GM18507 (cell line): ENCODE results near the gene FHIT.

ENCODE experiments used
- DNase-seq: peaks from one replicate; pipeline ENCODE4 v3.0.0; 2011; ENCODE audit warnings: low read depth; ENCODE audit not compliant: insufficient read length; ENCODE audit errors: extremely low spot score
- FAIRE-seq: peaks from 2 replicates; lab custom pipeline; 2011; peaks lifted over from hg19 to GRCh38; lab: Jason Lieb, UNC

Gene FHIT

DNA sequence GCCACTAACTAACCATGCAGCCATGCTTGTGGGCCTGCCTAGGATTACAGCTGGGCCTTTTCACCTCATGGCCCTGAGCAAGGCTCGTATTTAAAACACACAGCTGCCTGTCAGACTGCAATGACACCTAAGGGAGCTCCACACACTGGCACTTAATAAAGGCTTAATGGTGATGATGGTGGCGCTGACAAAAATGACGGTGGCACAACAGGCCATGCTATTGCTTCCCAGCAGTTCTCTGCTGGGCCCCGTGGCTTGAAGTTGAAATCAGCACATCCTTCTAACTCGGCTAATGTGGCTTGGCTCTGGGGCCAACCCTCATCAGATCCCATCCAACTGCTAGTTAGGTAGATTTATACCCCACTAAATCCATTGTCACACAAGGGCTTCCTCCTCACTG lies 112.9 kb downstream of the FHIT start:
- DNase-seq (no peak), FAIRE-seq (no peak)

DNA sequence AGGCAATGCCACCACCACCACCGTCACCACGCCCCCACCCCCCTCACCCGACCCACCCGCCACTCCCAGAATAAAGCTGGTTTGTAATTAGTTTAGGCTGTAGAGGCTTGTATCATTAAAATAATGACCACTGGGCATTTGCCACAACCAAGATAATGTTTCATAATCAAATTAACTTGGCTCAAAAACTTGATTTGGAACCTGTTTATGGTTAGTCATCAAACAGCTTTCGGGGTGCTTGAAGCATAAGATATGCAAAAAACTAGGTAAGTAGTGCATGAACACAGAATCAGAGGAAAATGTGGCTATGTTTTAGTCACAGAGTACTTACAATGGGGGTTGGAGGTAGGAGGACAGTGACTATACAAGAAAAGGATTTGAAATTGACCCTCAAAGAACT lies 115.1 kb downstream of the FHIT start:
- DNase-seq (no peak), FAIRE-seq (no peak)

DNA sequence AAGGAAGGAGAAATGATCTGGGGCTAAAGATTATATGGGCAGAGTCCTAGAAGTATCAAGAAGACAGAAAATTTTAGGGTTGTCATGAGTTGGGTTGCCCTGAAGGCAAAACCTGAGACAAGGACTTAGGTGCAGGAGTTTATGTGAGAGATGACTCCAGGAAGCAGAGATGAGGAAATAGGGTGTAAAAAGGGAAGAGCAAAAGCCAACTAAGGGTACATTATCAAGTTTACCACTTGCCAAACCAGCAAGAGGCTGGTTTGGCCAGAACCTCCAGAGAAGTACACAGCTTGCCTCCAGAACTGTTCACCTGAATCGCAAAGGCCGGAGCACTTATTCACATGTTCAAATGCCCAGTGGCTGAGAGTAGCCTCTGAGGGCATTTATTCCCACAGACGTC lies 116.7 kb downstream of the FHIT start:
- FAIRE-seq = no peak
- no peak for DNase-seq

DNA sequence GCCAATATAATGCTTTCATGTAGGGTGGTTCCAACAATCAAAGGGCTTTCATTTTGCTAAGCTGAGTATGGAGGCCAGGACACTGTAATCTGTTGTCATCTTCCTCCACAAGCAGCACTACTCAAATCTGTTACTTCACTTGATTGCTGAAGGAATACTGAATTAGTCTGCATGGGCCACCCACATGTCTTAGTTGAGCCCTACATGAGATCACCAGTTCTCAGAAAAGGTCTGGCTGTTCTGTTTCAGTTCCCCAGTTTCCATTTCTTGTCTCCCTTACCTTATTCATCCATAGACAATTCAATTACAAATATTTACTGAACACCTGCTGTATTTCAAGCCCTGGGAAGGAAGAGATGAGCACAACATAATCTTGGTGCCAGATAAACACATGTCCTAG lies 119.2 kb downstream of the FHIT start:
- peak; percentile 24 for FAIRE-seq

DNA sequence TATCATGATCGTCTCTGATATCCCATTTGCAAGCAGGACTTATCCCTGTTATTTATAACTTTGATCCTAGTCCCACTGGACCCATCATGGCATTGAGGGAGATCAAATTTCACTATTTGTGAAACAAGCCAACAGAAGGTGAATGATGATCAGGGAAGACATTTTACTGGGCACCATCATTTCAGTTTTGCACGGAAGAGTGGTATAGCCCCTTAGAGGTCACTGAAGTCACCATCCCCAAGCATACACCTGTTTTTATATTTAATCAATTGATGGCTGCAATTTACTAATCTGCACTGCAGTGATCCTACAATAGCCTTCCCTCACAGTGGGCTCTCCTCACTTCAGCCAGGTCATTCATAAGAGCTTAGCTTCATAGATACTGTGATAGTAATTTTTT lies 132.4 kb downstream of the FHIT start:
- DNase-seq (no peak), FAIRE-seq (no peak)

More for the DNA sequence above, 119.2 kb downstream of the FHIT start:
- DNase-seq = no peak

DNA sequence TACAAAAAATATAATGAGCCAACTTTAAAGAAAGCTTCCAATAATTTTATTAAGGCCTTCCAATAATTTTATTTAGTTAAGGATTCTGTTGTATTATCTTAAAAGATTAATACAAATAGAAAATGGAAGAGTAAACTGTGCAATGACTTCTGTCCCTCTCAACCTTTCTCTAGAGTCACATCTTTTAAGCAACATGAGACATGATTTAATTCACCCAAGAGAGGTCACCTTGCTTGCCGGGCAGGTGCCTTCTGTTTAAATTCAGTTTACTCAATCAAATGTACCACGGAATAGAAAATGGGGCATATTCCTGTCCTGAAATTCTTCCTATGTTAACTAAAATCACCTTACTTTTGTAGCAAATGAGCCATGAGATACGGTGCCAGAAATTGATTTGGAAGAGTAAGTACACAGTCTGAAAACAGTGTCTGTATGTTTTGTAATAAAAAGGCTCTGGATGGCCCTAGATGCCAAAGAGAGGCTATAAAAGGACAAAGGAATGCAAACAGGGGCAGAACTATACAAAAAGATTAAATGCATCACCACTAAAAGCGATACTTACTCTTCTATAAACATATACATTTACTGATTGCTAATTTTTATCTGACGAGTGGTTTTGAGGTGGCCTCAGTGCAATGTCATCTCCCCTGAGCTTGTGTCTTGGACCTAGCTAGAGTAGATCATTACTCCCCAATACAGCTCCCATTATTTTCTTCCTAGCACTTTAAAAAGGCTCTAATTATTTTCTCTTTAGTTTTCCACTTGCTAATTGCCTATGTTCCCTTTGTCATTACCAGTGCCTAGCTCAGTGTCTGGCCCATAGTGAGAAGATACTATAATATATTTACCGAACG lies 134.0 kb downstream of the FHIT start:
- DNase-seq (no peak), FAIRE-seq (no peak)

DNA sequence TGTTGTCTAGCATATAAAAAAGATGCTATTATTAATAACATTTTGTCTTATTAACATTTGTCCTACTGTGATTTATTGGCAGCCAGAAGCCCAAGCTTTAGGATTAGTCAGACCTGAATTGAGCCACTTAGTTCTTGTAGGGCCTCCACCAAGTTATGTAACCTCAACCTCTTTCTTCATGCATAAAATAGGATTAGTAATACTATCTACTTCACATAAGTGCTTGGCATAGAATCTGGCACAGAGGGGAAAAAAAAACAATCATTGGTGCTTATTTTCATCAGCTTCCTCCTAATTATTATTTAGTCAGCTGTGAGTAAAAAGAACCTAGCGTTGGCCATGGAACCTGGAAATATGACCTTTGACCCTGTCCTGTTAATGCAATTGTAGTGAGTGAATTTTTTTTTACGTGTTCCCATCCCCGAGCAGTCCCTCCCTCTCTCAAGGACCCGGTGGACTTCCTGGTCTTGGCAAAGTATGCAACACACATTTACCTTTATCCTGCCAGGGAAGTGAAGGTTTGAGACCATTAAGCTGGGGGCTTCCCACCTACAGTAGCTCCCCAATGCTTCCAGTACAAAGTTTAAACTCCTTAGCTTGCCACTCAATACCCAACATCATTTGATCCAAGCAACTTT lies 136.8 kb downstream of the FHIT start:
- no peak for FAIRE-seq
- no peak for DNase-seq

DNA sequence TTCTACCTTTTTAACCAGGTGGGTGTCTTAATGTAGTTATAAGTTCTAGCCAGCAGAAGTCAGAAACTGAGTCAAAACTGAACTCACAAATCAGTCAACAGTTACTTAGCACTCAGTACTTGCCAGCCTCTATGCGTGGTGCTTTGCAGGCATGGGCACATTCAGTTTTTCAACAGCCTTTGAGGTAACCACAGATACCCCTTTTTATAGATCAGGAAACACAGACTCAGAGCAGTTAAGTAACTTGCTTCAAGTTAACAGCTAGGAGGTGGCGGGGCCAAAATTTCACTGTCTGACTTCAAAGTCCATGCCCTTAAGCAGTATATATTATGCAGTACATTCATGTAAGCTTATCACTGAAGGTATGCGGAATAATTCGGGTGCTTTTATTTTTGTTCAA lies 139.4 kb downstream of the FHIT start:
- DNase-seq (no peak), FAIRE-seq (peak; percentile 65)

DNA sequence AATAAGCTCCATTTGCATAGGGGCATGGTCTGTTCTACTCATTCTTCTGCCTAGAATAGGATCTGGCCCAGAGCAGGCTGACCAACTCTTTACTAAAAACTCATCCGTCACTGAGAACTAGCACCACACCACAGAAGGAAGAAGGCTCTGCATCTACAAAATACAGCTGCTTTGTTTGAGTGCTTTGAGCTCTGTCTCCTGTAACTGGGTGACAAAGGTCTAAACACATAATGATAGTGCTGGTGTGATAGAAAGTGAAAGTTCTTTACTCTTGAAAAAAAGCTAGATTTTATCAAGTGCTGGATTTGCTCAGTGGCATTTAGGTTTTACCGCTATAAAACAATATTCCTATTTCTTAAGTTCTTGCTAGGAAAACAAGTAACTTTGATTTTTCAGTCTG lies 140.7 kb downstream of the FHIT start:
- DNase-seq = no peak
- peak; percentile 67 for FAIRE-seq

DNA sequence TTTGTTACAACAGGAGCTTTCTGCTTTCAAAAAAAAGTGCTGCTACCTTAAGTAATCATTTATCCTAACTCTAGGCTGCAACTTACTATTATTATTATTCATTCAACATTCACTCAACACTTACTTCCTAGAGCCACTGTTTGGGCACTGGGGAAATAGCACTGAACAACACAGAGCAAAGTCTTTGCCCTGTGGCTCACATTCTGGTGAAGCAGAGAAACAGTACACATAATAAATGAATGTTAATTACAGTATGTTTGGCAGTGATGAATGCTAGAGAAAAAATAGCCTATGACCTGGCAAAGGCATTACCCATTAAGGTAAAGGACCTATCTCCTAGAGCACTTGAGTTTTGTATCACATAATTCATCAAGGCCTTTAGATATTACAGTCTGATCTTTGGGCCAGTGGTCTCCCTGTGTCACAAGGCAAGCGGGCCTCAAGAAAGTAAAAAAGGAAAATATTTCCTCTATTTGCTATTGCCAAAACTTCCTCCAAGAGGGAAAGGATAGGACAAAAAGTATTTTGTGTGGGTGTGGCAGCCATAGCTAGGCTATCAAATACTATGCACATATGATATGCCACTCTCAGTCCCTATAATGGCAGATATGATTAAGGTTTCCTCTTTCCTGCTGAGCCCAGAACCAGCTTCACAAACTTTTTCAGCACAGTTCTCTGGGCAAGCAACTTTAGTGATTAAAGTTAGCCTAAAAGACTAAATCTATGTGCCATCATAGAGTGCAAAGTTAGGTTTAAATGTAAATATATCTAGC lies 142.8 kb downstream of the FHIT start:
- FAIRE-seq (no peak), DNase-seq (no peak)

DNA sequence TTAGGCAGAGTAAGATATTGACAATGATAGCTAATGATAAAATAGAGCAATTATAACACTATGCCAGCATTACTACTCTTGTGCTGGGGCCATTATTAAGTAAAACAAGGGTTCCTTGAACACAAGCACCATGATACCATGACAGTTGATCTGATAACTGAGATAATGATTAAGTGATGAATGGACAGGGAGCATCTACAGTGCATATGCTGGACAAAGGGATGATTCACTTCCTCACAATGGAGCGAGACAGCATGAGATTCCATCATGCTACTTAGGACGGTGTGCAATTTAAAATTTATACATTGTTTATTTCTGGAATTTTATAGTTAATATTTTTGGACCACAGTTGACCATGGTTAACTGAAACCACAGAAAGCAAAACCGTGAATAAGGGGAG lies 156.6 kb downstream of the FHIT start:
- DNase-seq = no peak
- no peak for FAIRE-seq

DNA sequence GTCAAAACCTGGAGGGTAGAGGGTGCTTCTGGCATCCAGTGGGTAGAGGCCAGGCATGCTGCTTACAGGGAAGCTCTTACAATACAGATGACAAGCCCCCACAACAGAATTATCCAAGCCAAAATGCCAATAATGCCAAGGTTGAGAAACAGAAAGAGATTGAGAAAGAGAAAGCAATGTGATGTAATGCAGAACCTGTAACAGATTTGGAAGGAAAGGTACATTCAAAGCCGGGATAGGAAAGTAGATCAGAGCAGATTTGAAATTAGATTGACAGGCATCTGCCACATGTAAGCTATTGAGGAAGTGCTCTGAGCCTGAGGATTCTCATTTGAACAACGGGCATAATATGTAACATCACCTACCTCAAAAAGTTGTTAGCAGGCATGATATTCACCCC lies 157.9 kb downstream of the FHIT start:
- DNase-seq = no peak
- FAIRE-seq = no peak

DNA sequence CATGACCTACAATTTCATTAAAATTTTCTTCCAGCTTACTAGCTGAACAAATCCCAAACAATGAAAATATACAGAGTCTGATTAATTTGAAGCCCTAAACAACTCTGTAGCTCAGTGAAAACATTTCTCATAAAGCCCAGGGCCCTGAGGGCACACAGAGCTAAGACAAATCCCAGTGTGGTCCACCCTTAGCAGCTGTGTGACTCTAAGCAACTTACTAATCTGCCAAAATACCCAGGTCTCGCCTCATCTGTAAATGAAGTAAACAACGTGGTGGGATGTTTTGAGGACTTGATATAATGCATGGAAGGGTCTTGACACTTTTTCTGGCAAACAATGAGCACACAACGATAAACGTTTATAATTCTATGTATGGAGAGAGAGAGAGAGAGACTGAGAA lies 158.4 kb downstream of the FHIT start:
- DNase-seq = no peak
- no peak for FAIRE-seq

DNA sequence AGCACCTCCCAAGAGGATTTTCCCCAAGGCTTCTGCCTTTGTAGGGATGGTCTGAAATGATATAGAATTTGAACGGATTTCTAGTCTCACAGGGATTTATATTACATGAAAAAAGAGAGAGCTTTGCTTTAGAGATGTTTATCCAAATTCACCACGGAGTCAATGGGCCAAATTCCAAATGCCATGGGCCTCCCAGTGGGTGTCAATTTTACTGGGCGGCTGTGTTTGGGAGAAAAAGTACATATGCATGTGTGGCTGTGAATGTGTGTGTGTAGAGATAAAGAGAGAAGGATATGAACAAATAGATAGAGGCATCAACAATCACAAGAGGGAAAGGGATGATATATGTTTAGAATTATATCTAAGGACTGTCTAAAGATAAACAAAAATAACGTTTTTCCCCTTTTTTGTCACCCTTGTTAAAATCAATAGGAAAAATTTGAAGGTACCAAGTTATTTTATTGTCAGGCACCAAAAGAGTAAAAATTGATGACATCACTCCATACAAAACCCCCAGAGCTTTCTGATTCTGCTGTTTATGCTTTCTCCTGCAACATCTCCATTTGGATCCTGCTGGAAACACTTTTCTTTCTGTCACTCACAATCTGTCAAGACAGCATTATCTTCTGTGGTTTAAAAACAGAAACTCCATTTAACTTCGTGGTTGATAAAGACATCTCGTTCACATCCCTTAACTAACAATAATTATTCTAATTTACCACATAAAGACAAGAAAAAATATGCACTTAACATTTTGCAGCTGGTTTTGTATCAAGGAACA lies 160.7 kb downstream of the FHIT start:
- no peak for DNase-seq
- no peak for FAIRE-seq

DNA sequence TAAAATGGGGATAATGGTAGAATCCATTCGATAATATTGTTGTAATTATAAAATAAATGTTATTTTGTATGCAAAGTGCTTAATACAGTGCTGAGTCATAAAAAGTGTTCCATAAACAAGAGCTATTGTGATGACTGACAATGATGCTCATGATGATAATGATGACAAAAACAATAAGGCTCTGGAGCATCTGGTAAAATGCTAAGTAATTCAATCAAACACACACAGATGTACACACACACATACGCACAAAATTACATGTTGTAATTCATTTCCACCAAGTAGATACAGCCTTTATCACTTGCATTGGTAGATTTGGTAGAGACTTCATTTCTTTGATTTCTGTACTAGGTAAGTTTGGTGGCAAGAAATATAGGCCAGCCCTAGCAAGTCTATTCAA lies 163.8 kb downstream of the FHIT start:
- no peak for DNase-seq
- no peak for FAIRE-seq

DNA sequence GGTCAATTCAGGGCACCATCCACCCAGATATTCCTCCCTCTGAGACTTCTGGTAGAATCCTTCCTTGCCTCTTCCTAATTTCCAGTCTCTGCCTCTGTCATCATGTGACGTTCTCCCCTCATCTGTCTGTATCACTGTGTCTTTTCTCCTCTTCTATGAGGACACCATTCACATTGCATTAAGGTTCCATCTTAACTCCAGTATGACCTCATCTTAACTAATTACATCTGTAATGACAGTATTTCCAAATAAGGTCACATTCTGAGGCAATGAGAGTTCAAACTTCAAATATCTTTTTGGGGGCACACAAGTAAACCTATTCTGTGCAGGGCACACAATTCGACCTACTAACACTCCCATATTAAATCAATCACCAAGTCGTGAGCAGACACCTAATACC lies 169.7 kb downstream of the FHIT start:
- FAIRE-seq = no peak
- DNase-seq = no peak

DNA sequence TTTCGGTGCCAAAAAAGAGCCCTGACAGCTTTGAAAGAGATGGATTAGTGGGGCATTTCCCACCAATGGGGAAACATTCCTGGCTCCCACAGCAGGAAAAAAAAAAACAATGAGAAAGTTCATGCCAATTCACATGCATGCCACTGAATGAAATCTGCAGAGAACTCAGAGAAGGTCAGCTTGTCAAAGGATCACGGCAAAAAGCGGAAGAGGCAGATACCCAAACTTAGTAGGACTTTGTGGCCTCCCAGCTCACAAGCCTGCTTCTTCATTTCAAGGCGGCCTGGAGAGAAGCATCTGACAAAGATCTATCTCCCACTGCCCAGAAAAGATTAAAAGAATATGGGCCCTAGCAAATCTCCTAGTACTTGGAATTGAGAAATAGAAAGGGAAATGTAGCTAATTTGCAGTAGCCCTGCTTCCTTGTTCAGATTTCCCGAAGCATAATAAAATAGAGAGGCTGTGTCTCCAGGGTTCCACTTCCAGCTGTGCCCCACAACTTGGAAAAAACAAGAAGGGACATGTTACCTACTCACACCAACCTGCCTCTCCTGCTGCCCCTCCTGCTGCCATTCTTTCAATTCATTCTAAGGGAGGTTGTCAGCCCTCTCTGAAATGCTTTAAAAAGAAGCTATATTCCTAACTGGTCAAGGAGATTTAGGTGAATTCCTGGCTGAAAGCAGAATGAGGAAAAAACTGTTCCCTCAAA lies 170.4 kb downstream of the FHIT start:
- no peak for DNase-seq
- no peak for FAIRE-seq

DNA sequence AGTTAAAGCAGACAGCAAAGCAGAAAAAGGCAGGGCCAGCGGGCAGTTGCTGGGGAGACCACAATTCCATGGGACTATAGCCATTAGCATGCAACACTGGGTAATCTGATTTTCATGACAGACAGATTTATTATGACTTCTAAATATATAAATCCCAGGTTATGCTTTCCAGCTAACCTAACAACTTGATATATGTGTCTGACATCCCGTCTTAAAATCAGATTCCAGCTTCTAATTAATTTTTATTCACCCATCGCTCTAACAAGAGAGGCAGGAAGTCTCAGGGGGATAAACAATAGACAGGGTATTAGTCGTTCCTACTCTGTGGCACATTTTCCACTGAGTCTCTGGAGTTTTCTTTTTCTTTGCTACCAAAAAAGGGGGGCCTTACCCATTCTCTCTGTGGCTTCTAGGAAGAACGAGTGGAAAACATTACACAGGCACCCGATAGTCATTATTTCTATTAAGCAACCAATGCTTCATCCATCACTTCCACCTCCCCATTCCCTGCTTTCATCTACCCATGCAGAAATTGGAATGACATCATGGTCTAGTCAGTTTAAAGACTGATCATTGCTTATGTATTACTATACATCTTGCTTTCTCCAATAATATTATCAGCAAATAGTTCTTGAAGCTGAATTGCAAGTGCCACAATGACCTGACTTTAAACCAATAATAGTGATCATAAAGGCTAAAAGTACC lies 173.1 kb downstream of the FHIT start:
- FAIRE-seq (no peak), DNase-seq (no peak)

DNA sequence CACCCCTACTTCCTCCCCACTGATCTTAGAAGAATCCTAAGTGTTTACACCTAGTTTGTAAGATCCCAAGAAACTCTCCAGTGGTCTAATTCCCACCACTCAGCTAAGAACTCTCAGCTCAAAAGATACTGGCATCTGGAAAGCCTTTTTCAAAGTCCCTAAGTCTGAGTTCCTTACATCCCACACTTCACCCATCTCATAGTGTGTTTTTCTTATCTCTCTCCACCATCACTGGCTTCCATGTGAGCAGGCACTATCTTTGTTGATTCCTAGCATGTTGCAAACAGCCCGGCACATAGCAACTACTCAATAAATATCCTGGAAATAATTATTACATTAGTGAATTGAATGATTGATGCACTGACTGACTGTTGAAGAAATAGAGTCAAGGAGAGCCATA lies 173.7 kb downstream of the FHIT start:
- FAIRE-seq = no peak
- DNase-seq = no peak
